GM18505 (cell line): ENCODE measurements around the gene CAPZA2.

Experiments used
- ATAC-seq: cut with Tn5 transposase; IDR thresholded peaks from one replicate; pipeline ENCODE4 v1.9.1; 2021; ENCODE audit not compliant: unreplicated experiment
- POLR2A ChIP-seq: IDR thresholded peaks from 4 replicates; pipeline ENCODE4 v1.6.1; 2011; ENCODE audit warnings: borderline replicate concordance; ENCODE audit not compliant: insufficient read depth, insufficient read length; ENCODE audit errors: extremely low read depth

The CAPZA2 gene

DNA sequence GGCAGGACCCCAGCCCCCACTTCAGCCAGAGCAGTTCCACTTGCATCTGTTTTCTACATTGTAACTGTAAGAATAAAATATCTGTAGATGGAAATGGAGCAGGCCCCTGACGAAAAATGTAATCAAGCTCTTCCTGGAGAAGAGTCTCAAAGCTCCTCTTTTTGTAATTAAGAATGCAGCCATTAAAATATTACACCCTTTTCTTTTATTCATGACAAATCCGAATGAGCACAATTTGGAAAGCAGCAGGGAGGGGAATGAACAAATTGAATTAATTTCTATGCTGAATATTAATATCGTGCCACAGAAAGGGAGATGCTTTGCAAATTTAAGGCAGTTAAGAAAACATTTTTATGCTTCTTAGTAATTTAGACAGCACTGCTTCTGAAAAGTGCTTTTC lies 24.8 kb upstream of the CAPZA2 start:
- ATAC-seq = no peak
- TF ChIP-seq POLR2A = no peak

DNA sequence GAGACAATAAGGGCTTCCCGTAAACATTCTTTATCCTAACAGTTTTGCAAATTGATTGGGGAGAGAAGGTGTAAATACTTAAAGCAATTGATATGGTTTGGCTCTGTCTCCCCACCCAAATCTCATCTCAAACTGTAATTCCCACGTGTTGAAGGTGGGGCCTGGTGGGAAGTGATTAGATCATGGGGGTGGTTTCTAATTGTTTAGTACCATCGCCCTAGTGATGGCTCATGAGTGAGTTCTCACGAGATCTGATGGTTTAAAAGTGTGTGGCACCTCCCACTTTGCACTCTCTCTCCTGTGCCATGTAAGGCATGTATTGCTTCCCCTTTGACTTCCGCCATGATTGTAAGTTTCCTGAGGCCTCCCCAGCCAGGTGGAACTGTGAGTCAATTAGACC lies 22.1 kb upstream of the CAPZA2 start:
- ATAC-seq = no peak
- no peak for TF ChIP-seq POLR2A

- no peak for ATAC-seq
Observed at GRCh38 chr7:116842371-116842770, 20.0 kb upstream of the CAPZA2 start.

DNA sequence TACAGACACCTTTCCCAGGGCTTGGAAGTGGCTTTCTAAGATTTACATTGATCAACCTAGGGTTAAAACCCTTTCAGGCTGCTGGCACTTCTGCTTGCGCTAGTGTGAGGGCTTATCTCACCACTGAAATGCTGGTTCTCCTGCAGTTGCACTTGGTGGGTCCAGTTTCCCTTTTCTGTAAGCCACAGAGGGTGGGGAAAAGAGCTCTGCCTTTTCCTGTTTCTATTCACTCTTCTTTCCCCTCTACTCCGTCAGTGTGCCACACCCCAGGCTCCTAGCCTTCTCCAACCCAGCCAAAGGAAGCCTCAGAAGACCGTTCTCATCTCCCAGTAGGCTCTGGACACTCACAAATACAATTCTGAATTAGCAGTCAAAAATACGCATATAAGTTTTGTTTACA lies 19.0 kb upstream of the CAPZA2 start:
- no peak for ATAC-seq
- TF ChIP-seq POLR2A = no peak

More at GRCh38 chr7:116842371-116842770, 20.0 kb upstream of the CAPZA2 start:
- no peak for TF ChIP-seq POLR2A

GRCh38 chr7:116851175-116851574 lies 11.2 kb upstream of the CAPZA2 start:
- no peak for ATAC-seq
- TF ChIP-seq POLR2A = no peak

GRCh38 chr7:116851671-116852070 lies 10.7 kb upstream of the CAPZA2 start:
- ATAC-seq = no peak
- no peak for TF ChIP-seq POLR2A

DNA sequence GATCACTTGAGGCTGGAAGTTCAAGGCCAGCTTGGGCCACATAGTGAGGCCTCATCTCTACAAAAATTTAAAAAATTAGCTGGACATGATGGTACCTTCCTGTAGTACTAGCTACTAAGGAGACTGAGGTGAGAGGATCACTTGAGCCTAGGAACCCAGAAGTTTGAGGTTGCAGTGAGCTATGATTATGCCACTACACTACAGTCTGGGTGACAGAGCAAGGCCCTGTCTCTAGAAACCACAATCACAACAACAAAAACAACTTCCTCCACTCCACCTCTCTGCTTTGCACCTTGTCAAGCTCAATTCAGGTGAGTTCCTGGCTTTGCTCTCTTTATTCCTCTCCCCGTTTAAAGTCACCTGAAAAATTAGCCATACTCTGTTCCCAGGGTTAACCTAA lies 8.3 kb upstream of the CAPZA2 start:
- TF ChIP-seq POLR2A = no peak

GRCh38 chr7:116857052-116857451 lies 5.3 kb upstream of the CAPZA2 start:
- TF ChIP-seq POLR2A = no peak
- ATAC-seq = no peak

More for the DNA sequence above, 8.3 kb upstream of the CAPZA2 start:
- ATAC-seq = no peak

- no peak for TF ChIP-seq POLR2A
- ATAC-seq = no peak
Observed at GRCh38 chr7:116859323-116859722, 3.1 kb upstream of the CAPZA2 start.

GRCh38 chr7:116861717-116862116 lies 670 bp upstream of the CAPZA2 start:
- ATAC-seq = no peak
- TF ChIP-seq POLR2A = no peak

DNA sequence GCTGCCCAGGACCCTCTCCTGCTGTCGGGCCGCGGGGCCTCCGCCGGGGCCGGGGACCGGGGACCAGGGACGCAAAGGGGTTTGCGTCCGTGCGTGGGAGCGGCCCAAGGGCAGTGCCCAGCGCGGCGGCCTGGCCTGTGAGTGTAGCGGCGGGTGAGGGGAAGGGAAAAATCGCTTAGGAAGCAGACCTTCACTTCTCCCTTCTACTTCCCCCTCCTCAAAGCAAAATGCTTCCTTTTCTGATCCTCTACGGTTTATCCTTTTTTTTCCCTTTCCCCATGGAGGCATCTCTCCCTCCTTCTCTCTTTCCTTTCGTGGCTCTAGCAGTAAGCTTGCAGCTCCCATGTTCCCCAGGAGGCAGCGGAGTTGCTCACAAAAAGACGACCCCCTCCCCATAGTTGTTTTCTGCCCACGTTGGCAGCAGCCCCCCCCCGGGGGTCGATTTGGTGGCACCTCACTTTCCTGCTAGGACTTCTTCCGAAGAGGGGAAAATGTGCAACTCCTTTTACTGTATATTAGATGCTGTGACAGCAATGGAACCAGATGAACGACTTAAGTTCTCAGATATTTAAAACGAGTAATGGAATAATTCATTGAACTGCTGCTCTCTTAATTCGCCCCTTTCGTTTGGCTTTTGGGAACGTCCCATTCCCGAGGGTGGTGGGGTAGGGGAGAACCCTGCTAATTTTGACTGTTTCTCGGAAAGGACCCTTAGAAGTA lies 724 bp downstream of the CAPZA2 start:
- no peak for ATAC-seq

GRCh38 chr7:116863936-116864500 lies 1.6 kb downstream of the CAPZA2 start:
- ATAC-seq = no peak
- no peak for TF ChIP-seq POLR2A

More for the DNA sequence above, 724 bp downstream of the CAPZA2 start:
- no peak for TF ChIP-seq POLR2A

GRCh38 chr7:116871061-116871700 lies 8.8 kb downstream of the CAPZA2 start:
- TF ChIP-seq POLR2A = no peak
- ATAC-seq = no peak

- TF ChIP-seq POLR2A = no peak
- no peak for ATAC-seq
Observed at GRCh38 chr7:116872026-116872425, 9.6 kb downstream of the CAPZA2 start.
